T-helper 2 cell treated with Interferon-gamma antibody and Interleukin-4, amounts not matched to agents 5 μg/mL and 100 μg/mL, for 36 hours (primary cell): Measurements from ENCODE around the gene CRYL1.

Source experiments
- DNase-seq: peaks from one replicate; pipeline ENCODE4 v3.0.0; 2021; ENCODE audit warnings: low spot score
- H3K27ac Mint-ChIP-seq: one replicate; pipeline ENCODE4 v1.8.0; 2021; ENCODE audit warnings: mild to moderate bottlenecking, mixed read lengths
- H3K27me3 Mint-ChIP-seq: one replicate; pipeline ENCODE4 v1.8.0; 2021; ENCODE audit warnings: low read depth, mixed read lengths
- H3K36me3 Mint-ChIP-seq: one replicate; pipeline ENCODE4 v1.8.0; 2021; ENCODE audit warnings: low read depth, mixed read lengths
- H3K4me1 Mint-ChIP-seq: one replicate; pipeline ENCODE4 v1.8.0; 2021; ENCODE audit warnings: low read depth, mixed read lengths
- H3K4me3 Mint-ChIP-seq: one replicate; pipeline ENCODE4 v1.8.0; 2022; ENCODE audit warnings: mild to moderate bottlenecking, moderate library complexity, mixed read lengths
- H3K9me3 Mint-ChIP-seq: one replicate; pipeline ENCODE4 v1.8.0; 2021; ENCODE audit warnings: mixed read lengths

CRYL1 gene

DNA sequence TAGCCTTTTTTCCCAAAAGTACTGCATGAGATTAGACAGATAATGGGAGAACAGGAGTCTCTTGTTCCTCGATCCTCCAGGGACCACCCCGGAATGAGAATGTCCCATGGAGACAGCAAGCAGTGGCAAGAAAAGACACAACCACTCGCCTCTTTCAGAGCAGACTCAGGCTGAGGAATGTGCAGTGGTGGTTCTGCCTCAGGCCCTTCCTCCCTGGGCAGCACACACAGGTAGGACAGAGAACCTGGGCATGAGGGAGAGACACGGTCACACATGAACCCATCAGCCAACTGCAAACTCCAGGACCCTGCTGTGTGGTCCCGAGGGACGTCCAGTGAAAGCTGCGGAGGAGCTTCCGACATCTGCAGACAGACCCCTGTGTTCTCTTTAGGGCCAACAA lies 31.0 kb downstream of the CRYL1 start:
- Mint-ChIP-seq H3K4me3 (no peak overlapping the region), H3K27ac (no peak overlapping the region), H3K4me1 (no peaks in the 10 kb centered on the region), H3K36me3 (no peaks in the 10 kb centered on the region), H3K27me3 (no peaks in the 10 kb centered on the region), H3K9me3 (peaks cover under 1% of the 10 kb centered on the region)
- no peak for DNase-seq

DNA sequence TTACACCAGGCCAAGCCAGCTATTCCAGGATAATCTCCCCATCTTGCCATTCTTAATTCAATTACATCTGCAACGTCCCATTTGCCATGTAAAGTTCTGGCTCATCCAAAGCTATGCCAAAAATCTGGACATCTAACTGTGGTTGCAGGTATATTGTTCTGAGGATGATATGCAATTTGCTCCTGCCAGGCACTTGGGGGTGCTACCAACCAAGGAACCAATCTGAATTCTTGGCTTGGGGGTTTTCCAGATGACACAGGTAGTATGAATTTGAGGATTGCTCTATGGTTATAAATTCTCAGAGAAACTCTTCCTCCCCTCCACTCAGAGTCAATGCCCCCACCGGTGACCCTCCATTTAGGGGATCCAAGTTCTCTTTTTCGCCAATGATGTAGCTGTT lies 33.0 kb downstream of the CRYL1 start:
- Mint-ChIP-seq H3K4me1 (no peaks in the 10 kb centered on the region), H3K27me3 (no peaks in the 10 kb centered on the region), H3K27ac (no peak overlapping the region), H3K9me3 (no peaks in the 10 kb centered on the region), H3K36me3 (no peaks in the 10 kb centered on the region), H3K4me3 (no peak overlapping the region)
- no peak for DNase-seq

DNA sequence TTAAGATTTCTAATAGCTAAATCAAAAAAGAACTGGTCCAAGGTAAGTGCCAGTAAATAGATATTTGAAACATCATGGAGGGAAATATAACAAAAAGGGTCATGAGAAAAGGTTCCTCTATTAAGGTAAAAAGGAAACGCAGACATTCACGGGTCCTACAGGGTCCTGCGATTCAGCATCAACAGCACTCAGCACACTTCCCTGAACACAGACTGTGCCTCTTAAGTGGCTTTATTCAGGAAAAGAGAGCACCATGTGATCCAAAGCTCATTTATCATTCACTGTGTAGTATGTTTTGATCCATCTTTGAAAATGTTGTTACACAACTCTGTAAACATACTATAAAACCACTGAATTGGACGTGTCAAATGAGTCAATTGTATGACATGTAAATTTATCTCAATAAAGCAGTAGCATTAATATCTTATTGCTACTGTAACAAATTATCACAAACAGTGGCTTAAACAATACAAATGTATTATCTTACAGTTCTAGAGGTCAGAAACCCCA lies 33.7 kb downstream of the CRYL1 start:
- Mint-ChIP-seq H3K4me3 (no peak overlapping the region), H3K27ac (no peak overlapping the region), H3K9me3 (no peaks in the 10 kb centered on the region), H3K36me3 (no peaks in the 10 kb centered on the region), H3K4me1 (no peaks in the 10 kb centered on the region), H3K27me3 (no peaks in the 10 kb centered on the region)
- DNase-seq, result no peak

DNA sequence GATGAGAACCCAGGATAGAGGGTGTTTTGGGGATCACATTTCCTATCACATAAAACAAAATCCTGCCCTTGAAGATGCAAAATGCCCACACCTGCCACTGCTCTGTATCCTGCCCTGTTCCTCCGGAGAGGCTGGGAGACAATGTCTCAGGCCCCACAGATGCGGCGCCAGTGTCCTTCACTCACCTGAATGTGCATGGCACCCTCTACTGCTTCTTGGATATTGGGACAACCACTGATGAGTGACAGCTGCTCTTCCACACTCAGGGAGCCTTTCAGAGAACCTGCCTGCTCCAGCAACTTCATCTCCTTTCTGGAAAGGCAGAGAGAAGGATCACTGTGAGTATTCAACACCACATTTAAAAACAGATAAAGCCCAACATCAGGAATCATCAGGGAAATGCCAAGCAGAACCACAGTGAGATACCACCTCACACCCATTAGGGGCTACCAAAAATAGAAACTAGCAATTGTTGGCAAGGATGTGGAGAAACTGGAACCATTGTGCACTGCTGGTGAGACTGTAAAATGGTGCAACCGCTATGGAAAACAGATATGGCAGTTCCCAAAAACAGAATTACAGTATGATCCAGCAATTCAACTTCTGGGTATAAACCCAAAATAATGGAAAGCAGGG lies 36.4 kb downstream of the CRYL1 start:
- no peak overlapping the region for H3K27ac Mint-ChIP-seq
- peak; percentile 35 for DNase-seq
- no peaks in the 10 kb centered on the region for H3K9me3 Mint-ChIP-seq
- no peaks in the 10 kb centered on the region for H3K36me3 Mint-ChIP-seq
- peaks cover 4% of the 10 kb centered on the region for H3K4me1 Mint-ChIP-seq
- no peak overlapping the region for H3K4me3 Mint-ChIP-seq
- no peaks in the 10 kb centered on the region for H3K27me3 Mint-ChIP-seq

GRCh38 chr13:20487927-20488326 lies 37.7 kb downstream of the CRYL1 start:
- DNase-seq, result no peak
- Mint-ChIP-seq H3K4me3 (no peak overlapping the region), H3K27ac (no peak overlapping the region), H3K9me3 (no peaks in the 10 kb centered on the region), H3K36me3 (no peaks in the 10 kb centered on the region), H3K27me3 (no peaks in the 10 kb centered on the region), H3K4me1 (peaks cover 4% of the 10 kb centered on the region)

DNA sequence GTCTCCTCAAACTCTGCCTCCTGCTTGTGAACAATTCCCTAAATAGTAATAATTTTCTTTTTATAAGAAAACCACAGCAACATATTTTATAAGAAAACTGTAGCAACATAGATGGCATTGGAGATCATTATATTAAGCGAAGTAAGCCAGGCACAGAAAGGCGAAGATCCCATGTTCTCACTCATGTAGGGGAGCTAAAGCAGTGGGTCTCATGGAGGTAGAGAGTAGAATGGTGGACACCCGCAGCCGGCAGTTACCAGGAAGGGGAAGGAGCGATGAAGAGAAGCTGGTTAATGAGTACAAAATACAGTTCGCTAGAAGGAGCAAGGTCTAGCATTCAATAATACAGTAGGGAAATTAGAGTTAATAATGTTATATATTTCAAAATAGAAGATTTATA lies 42.9 kb downstream of the CRYL1 start:
- Mint-ChIP-seq H3K36me3 (peaks cover 3% of the 10 kb centered on the region), H3K4me1 (peaks cover 13% of the 10 kb centered on the region), H3K4me3 (no peak overlapping the region), H3K9me3 (no peaks in the 10 kb centered on the region), H3K27ac (no peak overlapping the region), H3K27me3 (no peaks in the 10 kb centered on the region)
- DNase-seq, result no peak

GRCh38 chr13:20482275-20482761 lies 43.3 kb downstream of the CRYL1 start:
- H3K4me3 Mint-ChIP-seq, result no peak overlapping the region
- DNase-seq, result no peak
- no peaks in the 10 kb centered on the region for H3K27me3 Mint-ChIP-seq
- H3K27ac Mint-ChIP-seq, result no peak overlapping the region
- peaks cover 3% of the 10 kb centered on the region for H3K36me3 Mint-ChIP-seq
- H3K9me3 Mint-ChIP-seq, result no peaks in the 10 kb centered on the region
- H3K4me1 Mint-ChIP-seq, result peaks cover 13% of the 10 kb centered on the region

DNA sequence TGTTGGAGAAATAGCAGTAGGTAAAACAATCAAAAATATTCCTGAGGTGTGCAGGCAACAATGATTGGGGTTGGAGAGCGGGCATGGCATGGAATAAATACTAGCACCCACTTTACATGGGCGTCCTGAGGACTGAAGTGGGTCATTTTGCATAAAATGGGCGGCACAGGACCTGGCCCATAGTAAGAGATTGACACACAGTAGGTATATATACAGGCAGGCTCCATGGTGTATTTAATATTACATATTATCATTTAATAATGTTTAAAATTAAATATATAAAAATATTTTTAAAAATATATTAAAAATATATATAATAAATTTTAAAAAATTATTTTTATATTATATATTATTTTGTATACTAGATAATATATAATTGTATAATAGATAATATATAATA lies 48.3 kb downstream of the CRYL1 start:
- H3K4me1 Mint-ChIP-seq, result peaks cover 36% of the 10 kb centered on the region
- H3K27me3 Mint-ChIP-seq, result no peaks in the 10 kb centered on the region
- no peak overlapping the region for H3K27ac Mint-ChIP-seq
- no peak for DNase-seq
- H3K36me3 Mint-ChIP-seq, result peaks cover 3% of the 10 kb centered on the region
- H3K9me3 Mint-ChIP-seq, result no peaks in the 10 kb centered on the region
- H3K4me3 Mint-ChIP-seq, result no peak overlapping the region

- Mint-ChIP-seq H3K4me1 (peaks cover 39% of the 10 kb centered on the region), H3K27me3 (no peaks in the 10 kb centered on the region), H3K9me3 (no peaks in the 10 kb centered on the region), H3K4me3 (peak overlapping the region; percentile 81), H3K27ac (peak overlapping the region; percentile 95), H3K36me3 (peaks cover 3% of the 10 kb centered on the region)
- peak; percentile 70 for DNase-seq
These were observed 49.5 kb downstream of the CRYL1 start for GRCh38 chr13:20475927-20476691.

- Mint-ChIP-seq H3K4me3 (no peak overlapping the region), H3K27me3 (no peaks in the 10 kb centered on the region), H3K4me1 (peaks cover 35% of the 10 kb centered on the region), H3K9me3 (no peaks in the 10 kb centered on the region), H3K27ac (no peak overlapping the region), H3K36me3 (no peaks in the 10 kb centered on the region)
- DNase-seq, result no peak
These were observed 51.1 kb downstream of the CRYL1 start for GRCh38 chr13:20474515-20474914.

DNA sequence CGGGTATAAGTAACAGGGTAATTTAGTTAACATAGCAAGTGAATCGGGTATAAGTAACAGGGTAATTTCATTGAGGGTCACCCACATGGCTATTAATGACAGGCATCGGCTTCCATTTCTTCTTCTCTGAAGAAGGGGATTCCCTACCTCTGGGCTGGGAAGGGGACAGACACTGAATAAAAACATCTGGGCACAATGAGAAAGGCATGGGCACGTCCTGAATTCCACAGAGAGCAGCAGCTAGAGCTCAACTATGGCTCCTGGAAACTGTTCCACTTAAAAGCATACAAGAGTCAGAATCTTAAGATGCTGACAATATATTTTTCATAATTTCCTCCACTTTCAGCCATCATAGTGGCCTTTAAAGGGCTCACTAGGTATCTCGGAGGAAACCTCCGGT lies 51.8 kb downstream of the CRYL1 start:
- Mint-ChIP-seq H3K4me1 (peaks cover 31% of the 10 kb centered on the region), H3K4me3 (no peak overlapping the region), H3K27ac (peak overlapping the region; percentile 27)

GRCh38 chr13:20473139-20473538 lies 52.5 kb downstream of the CRYL1 start:
- Mint-ChIP-seq H3K27ac (no peak overlapping the region), H3K36me3 (no peaks in the 10 kb centered on the region), H3K9me3 (no peaks in the 10 kb centered on the region), H3K4me1 (peaks cover 29% of the 10 kb centered on the region), H3K4me3 (no peak overlapping the region), H3K27me3 (no peaks in the 10 kb centered on the region)
- no peak for DNase-seq

More for the DNA sequence above, 51.8 kb downstream of the CRYL1 start:
- H3K27me3 Mint-ChIP-seq, result no peaks in the 10 kb centered on the region
- DNase-seq, result no peak
- no peaks in the 10 kb centered on the region for H3K36me3 Mint-ChIP-seq
- no peaks in the 10 kb centered on the region for H3K9me3 Mint-ChIP-seq

- no peak for DNase-seq
- Mint-ChIP-seq H3K4me3 (no peak overlapping the region), H3K27ac (no peak overlapping the region), H3K36me3 (no peaks in the 10 kb centered on the region), H3K4me1 (peaks cover 29% of the 10 kb centered on the region), H3K27me3 (no peaks in the 10 kb centered on the region), H3K9me3 (no peaks in the 10 kb centered on the region)
These were observed 53.1 kb downstream of the CRYL1 start for GRCh38 chr13:20472531-20472930.

GRCh38 chr13:20470136-20470535 lies 55.5 kb downstream of the CRYL1 start:
- H3K27ac Mint-ChIP-seq, result no peak overlapping the region
- peaks cover 14% of the 10 kb centered on the region for H3K4me1 Mint-ChIP-seq
- no peaks in the 10 kb centered on the region for H3K36me3 Mint-ChIP-seq
- H3K27me3 Mint-ChIP-seq, result no peaks in the 10 kb centered on the region
- H3K9me3 Mint-ChIP-seq, result no peaks in the 10 kb centered on the region
- DNase-seq, result no peak
- H3K4me3 Mint-ChIP-seq, result no peak overlapping the region
